HG02970 (cell line): ENCODE measurements around the gene OR2V2.
"Not testable (repeated sequence)": the region's sequence is repeated elsewhere in the genome, so short reads cannot be mapped to it uniquely, and the experiment has no call there.

Source experiments
- ATAC-seq: cut with Tn5 transposase; IDR thresholded peaks from one replicate; pipeline ENCODE4 v1.9.1; 2021; ENCODE audit warnings: mild to moderate bottlenecking, moderate library complexity, moderate number of reproducible peaks; ENCODE audit not compliant: unreplicated experiment, low FRiP score

OR2V2 gene

GRCh38 chr5:181114844-181115778 lies 32.3 kb upstream of the OR2V2 start:
- no peak for ATAC-seq

GRCh38 chr5:181118369-181118768 lies 29.0 kb upstream of the OR2V2 start:
- no peak for ATAC-seq

GRCh38 chr5:181119105-181119504 lies 28.3 kb upstream of the OR2V2 start:
- ATAC-seq = no peak

- ATAC-seq = no peak
Measured at GRCh38 chr5:181120306-181120705, 27.1 kb upstream of the OR2V2 start.

- no peak for ATAC-seq
Measured at GRCh38 chr5:181120761-181121160, 26.6 kb upstream of the OR2V2 start.

GRCh38 chr5:181121675-181122561 lies 25.5 kb upstream of the OR2V2 start:
- ATAC-seq = no peak

GRCh38 chr5:181124526-181124925 lies 22.9 kb upstream of the OR2V2 start:
- no peak for ATAC-seq

- no peak for ATAC-seq
Measured at GRCh38 chr5:181126841-181127240, 20.5 kb upstream of the OR2V2 start.

- no peak for ATAC-seq
Measured at GRCh38 chr5:181127456-181127855, 19.9 kb upstream of the OR2V2 start.

- no peak for ATAC-seq
Measured at GRCh38 chr5:181127907-181128626, 19.3 kb upstream of the OR2V2 start.

GRCh38 chr5:181129601-181130000 lies 17.8 kb upstream of the OR2V2 start:
- ATAC-seq = no peak

GRCh38 chr5:181130081-181130480 lies 17.3 kb upstream of the OR2V2 start:
- not testable (repeated sequence) for ATAC-seq

- ATAC-seq = no peak
Measured at GRCh38 chr5:181130832-181131496, 16.4 kb upstream of the OR2V2 start, which contains the start of gene OR2V1. TSS of gene OR2V1 (minus strand) at chr5:181131169. CDS start at chr5:181125304, 5,865 bp downstream.

GRCh38 chr5:181131514-181131913 lies 15.9 kb upstream of the OR2V2 start:
- ATAC-seq = no peak

- ATAC-seq = no peak
Measured at GRCh38 chr5:181133083-181133482, 14.3 kb upstream of the OR2V2 start.

GRCh38 chr5:181133610-181134231 lies 13.7 kb upstream of the OR2V2 start:
- no peak for ATAC-seq

GRCh38 chr5:181134259-181134658 lies 13.1 kb upstream of the OR2V2 start:
- ATAC-seq = no peak

- no peak for ATAC-seq
Measured at GRCh38 chr5:181136361-181136955, 10.9 kb upstream of the OR2V2 start.

GRCh38 chr5:181138258-181138657 lies 9.1 kb upstream of the OR2V2 start:
- ATAC-seq = no peak
